ENCODE measurements around the gene PLXDC2. TPM values are rescaled to one million over a fixed set of nuclear protein-coding genes. Genes with fewer than 3 reads are reported as not detected.
"Not testable (repeated sequence)": the region's sequence is repeated elsewhere in the genome, so short reads cannot be mapped to it uniquely, and the experiment has no call there.

Gene PLXDC2
- polyA plus RNA-seq, 10 donors = 33.0 to 46.3 (median 38.7) TPM

- DNase-seq = no peak
These were observed 155.3 kb downstream of the PLXDC2 start for GRCh38 chr10:19971343-19972052.

- no peak for DNase-seq
These were observed 157.9 kb downstream of the PLXDC2 start for GRCh38 chr10:19974138-19974537.

- no peak for DNase-seq
These were observed 158.3 kb downstream of the PLXDC2 start for GRCh38 chr10:19974554-19974953.

GRCh38 chr10:19977097-19977521, 160.9 kb downstream of the PLXDC2 start:
- no peak for DNase-seq

GRCh38 chr10:19979628-19980027, 163.4 kb downstream of the PLXDC2 start:
- DNase-seq = no peak

GRCh38 chr10:19983880-19984565, 167.8 kb downstream of the PLXDC2 start:
- peak in 1 of 3 donors; percentile 4 for DNase-seq

GRCh38 chr10:19985745-19986144, 169.5 kb downstream of the PLXDC2 start:
- DNase-seq = no peak

GRCh38 chr10:19986591-19986990, 170.4 kb downstream of the PLXDC2 start:
- no peak for DNase-seq

- no peak for DNase-seq
These were observed 171.7 kb downstream of the PLXDC2 start for GRCh38 chr10:19987931-19988330.

GRCh38 chr10:19993714-19994315, 177.6 kb downstream of the PLXDC2 start:
- peak in 1 of 3 donors; percentile 5 for DNase-seq

- DNase-seq = no peak
These were observed 182.2 kb downstream of the PLXDC2 start for GRCh38 chr10:19998482-19998881.

- DNase-seq = no peak
These were observed 183.2 kb downstream of the PLXDC2 start for GRCh38 chr10:19999431-19999830.

- DNase-seq = not testable (repeated sequence)
These were observed 185.8 kb downstream of the PLXDC2 start for GRCh38 chr10:20002026-20002425.

GRCh38 chr10:20002657-20003056, 186.4 kb downstream of the PLXDC2 start:
- DNase-seq = no peak

- peak in 1 of 3 donors; percentile 35 for DNase-seq
These were observed 187.9 kb downstream of the PLXDC2 start for GRCh38 chr10:20004087-20004523.

- DNase-seq = no peak
These were observed 189.4 kb downstream of the PLXDC2 start for GRCh38 chr10:20005638-20006037.

GRCh38 chr10:20006169-20006870, 190.1 kb downstream of the PLXDC2 start:
- no peak for DNase-seq

- no peak for DNase-seq
These were observed 191.2 kb downstream of the PLXDC2 start for GRCh38 chr10:20007426-20007825.

GRCh38 chr10:20013991-20014750, 197.9 kb downstream of the PLXDC2 start:
- DNase-seq = no peak

- no peak for DNase-seq
These were observed 201.7 kb downstream of the PLXDC2 start for GRCh38 chr10:20017961-20018360.

- no peak for DNase-seq
These were observed 204.4 kb downstream of the PLXDC2 start for GRCh38 chr10:20020677-20021076.
